SU-DHL-6 (cell line): Measurements from ENCODE around the gene AKAP8L.

Source experiments
- CTCF ChIP-seq: fragments of 200-600 bp; sonication (generic); IDR thresholded peaks from one replicate; pipeline ENCODE4 v1.5.1; 2017; ENCODE audit warnings: antibody characterized with exemption, mild to moderate bottlenecking, low read length, moderate library complexity; ENCODE audit not compliant: insufficient read depth, poor library complexity, severe bottlenecking
- EZH2phosphoT487 ChIP-seq: fragments of 200-600 bp; sonication (generic), shearing (Covaris generic); conservative IDR thresholded peaks from 2 replicates; pipeline ENCODE4 v1.6.1; 2018; ENCODE audit warnings: mild to moderate bottlenecking, antibody characterized with exemption, low read length, moderate library complexity, mixed read lengths

GRCh38 chr19:15332311-15332996 is 86.3 kb downstream of the AKAP8L start, which contains the start of gene BRD4:
- TF ChIP-seq CTCF = no peak
- TF ChIP-seq EZH2phosphoT487 = no peak
